DND-41 (cell line): ENCODE data around the gene RAB30.

Experiments
- EZH2 ChIP-seq: IDR thresholded peaks from 3 replicates; pipeline ENCODE4 v1.6.1; 2012; ENCODE audit warnings: borderline replicate concordance, low read depth, mild to moderate bottlenecking, moderate library complexity, low read length, inconsistent platforms; ENCODE audit not compliant: severe bottlenecking
- TF ChIP-seq, protein P1 (sequence below): IDR thresholded peaks from 2 replicates; pipeline ENCODE4 v1.5.1; 2012; ENCODE audit warnings: borderline replicate concordance, low read length, moderate library complexity, mild to moderate bottlenecking; ENCODE audit not compliant: poor library complexity, severe bottlenecking; ENCODE audit errors: extremely low read depth

DNA sequence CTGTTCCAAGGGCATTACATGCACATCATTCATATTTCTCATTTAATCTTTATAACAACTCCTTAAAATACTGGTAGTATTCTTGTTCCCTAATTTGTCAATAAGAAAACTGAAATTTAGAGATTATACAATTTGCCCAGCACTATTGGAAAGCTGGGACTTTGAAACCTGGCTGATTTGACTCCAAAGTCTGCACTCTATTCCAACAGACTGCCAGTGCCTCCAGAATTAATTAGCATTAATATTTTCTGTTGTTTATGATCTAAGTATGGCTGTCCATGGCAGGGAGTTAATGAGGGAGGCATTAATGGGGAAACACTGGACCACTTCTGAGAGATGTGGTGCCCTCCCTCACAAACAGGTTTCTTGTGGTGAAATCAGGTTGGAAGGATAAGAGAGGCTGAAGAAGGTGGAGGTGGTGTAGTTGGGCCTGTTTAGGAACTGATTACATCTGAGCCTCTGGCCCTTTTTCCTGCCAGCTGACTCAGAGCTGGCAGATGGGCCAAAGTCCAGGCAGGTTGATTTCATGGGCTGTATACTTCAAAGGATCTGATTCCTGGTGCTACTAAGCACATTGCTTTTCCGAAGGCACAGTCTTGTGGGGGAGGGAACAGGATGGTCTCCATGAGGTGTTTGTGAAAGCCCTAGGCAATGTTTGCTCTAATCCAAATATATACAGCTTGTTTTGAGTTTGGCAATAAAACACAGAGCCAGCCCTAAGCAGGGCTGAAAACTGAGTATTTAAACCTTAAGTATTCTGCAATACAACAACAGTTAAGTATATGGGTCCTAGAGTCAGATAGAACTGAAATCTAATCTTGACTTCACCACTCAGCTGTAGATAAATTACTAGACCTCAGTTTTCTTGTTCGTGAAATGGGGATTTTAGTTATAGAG lies 21.0 kb upstream of the RAB30 start:
- TF ChIP-seq, protein P1, sequence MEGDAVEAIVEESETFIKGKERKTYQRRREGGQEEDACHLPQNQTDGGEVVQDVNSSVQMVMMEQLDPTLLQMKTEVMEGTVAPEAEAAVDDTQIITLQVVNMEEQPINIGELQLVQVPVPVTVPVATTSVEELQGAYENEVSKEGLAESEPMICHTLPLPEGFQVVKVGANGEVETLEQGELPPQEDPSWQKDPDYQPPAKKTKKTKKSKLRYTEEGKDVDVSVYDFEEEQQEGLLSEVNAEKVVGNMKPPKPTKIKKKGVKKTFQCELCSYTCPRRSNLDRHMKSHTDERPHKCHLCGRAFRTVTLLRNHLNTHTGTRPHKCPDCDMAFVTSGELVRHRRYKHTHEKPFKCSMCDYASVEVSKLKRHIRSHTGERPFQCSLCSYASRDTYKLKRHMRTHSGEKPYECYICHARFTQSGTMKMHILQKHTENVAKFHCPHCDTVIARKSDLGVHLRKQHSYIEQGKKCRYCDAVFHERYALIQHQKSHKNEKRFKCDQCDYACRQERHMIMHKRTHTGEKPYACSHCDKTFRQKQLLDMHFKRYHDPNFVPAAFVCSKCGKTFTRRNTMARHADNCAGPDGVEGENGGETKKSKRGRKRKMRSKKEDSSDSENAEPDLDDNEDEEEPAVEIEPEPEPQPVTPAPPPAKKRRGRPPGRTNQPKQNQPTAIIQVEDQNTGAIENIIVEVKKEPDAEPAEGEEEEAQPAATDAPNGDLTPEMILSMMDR: no peak
- TF ChIP-seq EZH2: no peak
